Progenitor cell of endocrine pancreas (in vitro differentiated cells): Measurements from ENCODE around the gene MYBPC3. TPM values are rescaled to one million over a fixed set of nuclear protein-coding genes. Genes with fewer than 3 reads are reported as not detected.

ENCODE experiments used
- DNase-seq: peaks from one replicate; pipeline ENCODE4 v3.0.0; 2021; ENCODE audit warnings: low spot score; ENCODE audit not compliant: unreplicated experiment
- H3K27ac Mint-ChIP-seq: 2 replicates; pipeline ENCODE4 v1.8.0; 2021; ENCODE audit warnings: mild to moderate bottlenecking, moderate library complexity, mixed read lengths
- H3K27me3 Mint-ChIP-seq: 2 replicates; pipeline ENCODE4 v1.8.0; 2021; ENCODE audit warnings: mixed read lengths
- H3K36me3 Mint-ChIP-seq: 2 replicates; pipeline ENCODE4 v1.8.0; 2022; ENCODE audit warnings: mixed read lengths; ENCODE audit not compliant: insufficient read depth
- H3K4me1 Mint-ChIP-seq: 2 replicates; pipeline ENCODE4 v1.8.0; 2021; ENCODE audit warnings: low read depth, mixed read lengths
- H3K4me3 Mint-ChIP-seq: 2 replicates; pipeline ENCODE4 v1.8.0; 2021; ENCODE audit warnings: low read depth, mild to moderate bottlenecking, moderate library complexity, mixed read lengths
- H3K9me3 Mint-ChIP-seq: 2 replicates; pipeline ENCODE4 v1.8.0; 2021; ENCODE audit warnings: low read depth, mixed read lengths
- total RNA-seq: library from RNA; stranded (reverse); gene quantifications from 2 replicates; pipeline ENCODE4 v1.2.1, GENCODE V29; 2021
- TF ChIP-seq, protein P1 (sequence below): fragments of 200-600 bp; sonication (generic); IDR thresholded peaks from one replicate; pipeline ENCODE4 v1.5.0; 2021; ENCODE audit warnings: antibody characterized with exemption, mild to moderate bottlenecking; ENCODE audit not compliant: unreplicated experiment

The MYBPC3 gene
- total RNA-seq, 1 donor from 2014 or later: 0.10 TPM

DNA sequence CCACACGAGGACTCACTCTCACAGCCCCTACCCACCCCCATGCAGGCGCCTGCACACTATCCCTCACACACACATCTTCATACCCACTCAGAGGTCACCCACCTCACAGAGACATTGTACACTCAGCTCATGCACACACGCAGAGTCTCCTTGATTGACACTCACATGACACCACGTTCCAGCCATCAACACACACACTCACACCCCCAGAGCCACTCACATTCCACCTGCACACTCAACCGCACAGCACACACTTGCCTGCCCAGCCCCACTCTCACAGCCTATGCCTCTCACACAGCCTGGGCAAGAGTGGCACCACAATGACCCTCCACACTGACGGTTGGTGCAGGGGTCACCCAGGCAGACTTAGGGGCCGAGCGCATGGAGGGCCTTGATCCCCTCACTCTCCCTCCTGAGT, 23.6 kb upstream of the MYBPC3 start:
- no peaks in the 10 kb centered on the region for H3K36me3 Mint-ChIP-seq
- H3K9me3 Mint-ChIP-seq: no peaks in the 10 kb centered on the region
- no peaks in the 10 kb centered on the region for H3K27me3 Mint-ChIP-seq
- H3K27ac Mint-ChIP-seq: no peak overlapping the region
- TF ChIP-seq, protein P1, sequence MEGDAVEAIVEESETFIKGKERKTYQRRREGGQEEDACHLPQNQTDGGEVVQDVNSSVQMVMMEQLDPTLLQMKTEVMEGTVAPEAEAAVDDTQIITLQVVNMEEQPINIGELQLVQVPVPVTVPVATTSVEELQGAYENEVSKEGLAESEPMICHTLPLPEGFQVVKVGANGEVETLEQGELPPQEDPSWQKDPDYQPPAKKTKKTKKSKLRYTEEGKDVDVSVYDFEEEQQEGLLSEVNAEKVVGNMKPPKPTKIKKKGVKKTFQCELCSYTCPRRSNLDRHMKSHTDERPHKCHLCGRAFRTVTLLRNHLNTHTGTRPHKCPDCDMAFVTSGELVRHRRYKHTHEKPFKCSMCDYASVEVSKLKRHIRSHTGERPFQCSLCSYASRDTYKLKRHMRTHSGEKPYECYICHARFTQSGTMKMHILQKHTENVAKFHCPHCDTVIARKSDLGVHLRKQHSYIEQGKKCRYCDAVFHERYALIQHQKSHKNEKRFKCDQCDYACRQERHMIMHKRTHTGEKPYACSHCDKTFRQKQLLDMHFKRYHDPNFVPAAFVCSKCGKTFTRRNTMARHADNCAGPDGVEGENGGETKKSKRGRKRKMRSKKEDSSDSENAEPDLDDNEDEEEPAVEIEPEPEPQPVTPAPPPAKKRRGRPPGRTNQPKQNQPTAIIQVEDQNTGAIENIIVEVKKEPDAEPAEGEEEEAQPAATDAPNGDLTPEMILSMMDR: no peak
- DNase-seq: no peak
- H3K4me3 Mint-ChIP-seq: no peak overlapping the region
- H3K4me1 Mint-ChIP-seq: no peaks in the 10 kb centered on the region

DNA sequence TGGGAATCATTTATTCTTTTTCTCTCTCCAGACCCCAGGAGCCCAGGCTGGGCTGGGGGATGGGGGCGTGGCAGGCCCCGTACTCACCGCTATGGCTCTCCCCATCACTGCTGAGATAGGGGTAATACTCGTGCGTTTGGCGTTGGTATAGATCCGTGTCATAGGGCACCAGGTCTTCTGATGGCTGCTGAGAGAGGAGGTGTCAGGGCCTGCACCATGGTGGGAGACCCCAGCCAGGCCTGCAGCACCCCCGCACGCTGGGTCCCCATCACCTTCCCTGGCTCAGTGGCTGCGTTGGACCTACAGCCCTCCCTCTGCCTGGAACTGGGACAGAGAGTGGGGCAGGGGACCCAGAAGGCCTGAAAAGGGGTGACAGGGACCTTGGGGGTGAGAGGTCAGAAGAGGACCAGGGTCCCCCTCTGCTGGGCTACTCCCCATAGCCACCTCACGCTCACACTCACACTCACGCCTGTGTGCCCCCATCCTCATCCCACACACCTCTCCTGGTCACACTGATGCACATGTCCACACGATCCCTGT, 23.1 kb upstream of the MYBPC3 start:
- no peaks in the 10 kb centered on the region for H3K9me3 Mint-ChIP-seq
- H3K27ac Mint-ChIP-seq: no peak overlapping the region
- H3K4me3 Mint-ChIP-seq: no peak overlapping the region
- no peaks in the 10 kb centered on the region for H3K36me3 Mint-ChIP-seq
- TF ChIP-seq, protein P1: no peak
- no peaks in the 10 kb centered on the region for H3K4me1 Mint-ChIP-seq
- no peaks in the 10 kb centered on the region for H3K27me3 Mint-ChIP-seq
- DNase-seq: no peak

DNA sequence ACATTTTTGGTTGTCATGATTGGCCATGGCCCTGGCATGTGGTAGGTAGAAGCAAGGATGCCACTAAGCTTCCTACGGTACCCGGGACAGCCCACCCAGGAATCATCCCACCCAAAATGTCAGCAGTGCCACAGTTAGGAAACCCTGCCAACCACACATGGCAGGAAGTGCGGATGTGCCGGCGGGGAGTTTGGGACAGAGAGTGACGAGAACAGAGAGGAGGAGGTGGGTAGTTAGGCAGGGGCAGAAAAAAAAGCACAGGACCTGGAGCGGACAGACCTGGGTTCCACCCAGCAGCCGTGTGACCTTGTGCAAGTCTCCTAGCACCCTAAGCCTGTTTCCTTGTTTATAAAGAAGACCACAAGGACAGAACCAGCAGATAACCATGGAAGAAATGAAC, 22.5 kb upstream of the MYBPC3 start:
- Mint-ChIP-seq H3K4me1 (no peaks in the 10 kb centered on the region), H3K27me3 (no peaks in the 10 kb centered on the region), H3K4me3 (no peak overlapping the region), H3K36me3 (no peaks in the 10 kb centered on the region), H3K9me3 (no peaks in the 10 kb centered on the region), H3K27ac (no peak overlapping the region)
- TF ChIP-seq, protein P1: no peak
- DNase-seq: no peak

DNA sequence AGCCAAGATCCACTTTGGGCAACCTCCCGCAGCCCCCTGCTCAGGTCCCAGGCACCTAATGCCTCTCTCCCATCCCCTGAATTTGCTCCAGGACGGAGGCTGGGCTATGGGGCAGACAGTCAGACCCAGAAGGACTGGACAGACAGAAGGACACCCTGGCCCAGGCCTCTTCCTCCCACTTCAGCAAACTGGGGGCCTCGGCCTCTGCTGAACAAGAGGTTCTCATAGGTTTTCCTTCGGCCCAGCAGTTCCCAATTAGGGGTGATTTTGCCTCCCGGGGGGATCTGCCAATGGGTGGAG, 22.2 kb upstream of the MYBPC3 start:
- no peaks in the 10 kb centered on the region for H3K9me3 Mint-ChIP-seq
- no peaks in the 10 kb centered on the region for H3K36me3 Mint-ChIP-seq
- peaks cover 2% of the 10 kb centered on the region for H3K27me3 Mint-ChIP-seq
- TF ChIP-seq, protein P1: no peak
- H3K4me1 Mint-ChIP-seq: no peaks in the 10 kb centered on the region
- no peak for DNase-seq
- no peak overlapping the region for H3K4me3 Mint-ChIP-seq
- H3K27ac Mint-ChIP-seq: no peak overlapping the region

DNA sequence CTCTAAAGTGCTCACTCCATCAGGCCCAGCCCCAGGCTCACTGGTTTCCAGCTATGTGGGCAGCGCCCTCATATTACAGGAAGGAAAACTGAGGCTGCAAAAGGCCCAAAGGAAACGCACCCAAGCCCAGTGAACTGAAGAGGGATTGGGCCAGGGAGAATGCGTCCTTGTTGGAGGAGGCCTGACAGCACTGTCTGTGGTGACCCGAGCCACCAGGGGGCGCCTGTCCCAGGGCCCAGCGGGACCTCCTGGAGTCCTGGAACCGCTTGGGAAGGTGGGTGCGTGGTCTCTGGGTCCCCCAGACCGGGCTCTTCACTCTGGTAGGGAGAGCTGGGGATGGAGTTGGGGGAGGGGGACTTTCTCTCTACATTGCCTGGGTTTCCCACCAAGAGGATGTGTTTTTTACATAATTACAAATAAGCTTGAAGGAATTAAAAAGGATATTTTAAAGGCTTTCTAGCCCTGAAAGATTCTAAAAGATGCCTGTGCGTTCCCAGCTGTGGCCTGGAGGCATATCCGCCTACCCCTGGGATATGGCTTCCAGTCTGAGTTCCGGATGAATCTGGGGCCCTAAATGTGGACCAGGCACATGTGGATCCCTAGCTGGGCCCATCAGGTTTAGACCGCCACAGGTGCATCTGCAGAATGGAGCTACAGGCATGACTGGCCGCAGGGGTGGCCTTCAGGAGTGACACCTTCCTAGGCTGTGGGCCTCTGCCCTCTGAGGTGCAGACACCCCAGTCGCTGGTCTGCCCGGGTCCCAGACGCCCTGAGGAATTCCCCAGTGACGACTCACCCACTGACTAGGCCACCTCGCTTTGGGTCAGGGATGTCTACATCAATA, 21.6 kb upstream of the MYBPC3 start:
- H3K9me3 Mint-ChIP-seq: no peaks in the 10 kb centered on the region
- H3K36me3 Mint-ChIP-seq: no peaks in the 10 kb centered on the region
- H3K27ac Mint-ChIP-seq: no peak overlapping the region
- TF ChIP-seq, protein P1: peak; percentile 99
- H3K4me3 Mint-ChIP-seq: no peak overlapping the region
- no peaks in the 10 kb centered on the region for H3K4me1 Mint-ChIP-seq
- peaks cover 6% of the 10 kb centered on the region for H3K27me3 Mint-ChIP-seq
- DNase-seq: peak; percentile 79
